KMS-11 (cell line): ENCODE data around the gene FSTL5.

Experiments used
- H2AFZ ChIP-seq: fragments of 200-600 bp; sonication (generic); 2 replicates; pipeline ENCODE4 v1.6.1; 2016; ENCODE audit warnings: antibody characterized with exemption, mixed run types, low read depth
- H3K27ac ChIP-seq: fragments of 200-600 bp; sonication (generic); 2 replicates; pipeline ENCODE4 v1.6.1; 2016; ENCODE audit warnings: mild to moderate bottlenecking, mixed run types
- H3K27me3 ChIP-seq: fragments of 200-600 bp; sonication (generic); 2 replicates; pipeline ENCODE4 v1.6.1; 2017; ENCODE audit warnings: mild to moderate bottlenecking, low read depth, mixed run types, moderate library complexity; ENCODE audit not compliant: insufficient read depth
- H3K36me3 ChIP-seq: fragments of 200-600 bp; sonication (generic); 2 replicates; pipeline ENCODE4 v1.6.1; 2017; ENCODE audit warnings: mild to moderate bottlenecking, mixed run types; ENCODE audit not compliant: insufficient read depth
- H3K4me1 ChIP-seq: fragments of 200-600 bp; sonication (generic); 2 replicates; pipeline ENCODE4 v1.6.1; 2016; ENCODE audit warnings: mild to moderate bottlenecking, low read depth, mixed run types; ENCODE audit not compliant: poor library complexity, severe bottlenecking
- H3K4me2 ChIP-seq: fragments of 200-600 bp; sonication (generic); 2 replicates; pipeline ENCODE4 v1.7.0; 2016; ENCODE audit warnings: mild to moderate bottlenecking, mixed run types
- H3K4me3 ChIP-seq: fragments of 200-600 bp; sonication (generic); IDR thresholded peaks from 2 replicates; pipeline ENCODE4 v1.6.1; 2017; ENCODE audit warnings: low read depth, low read length, mixed read lengths; ENCODE audit not compliant: insufficient read depth
- H3K79me2 ChIP-seq: fragments of 200-600 bp; sonication (generic); 2 replicates; pipeline ENCODE4 v1.6.1; 2016; ENCODE audit warnings: low read depth, mixed run types; ENCODE audit not compliant: insufficient read depth
- H3K9ac ChIP-seq: fragments of 200-600 bp; sonication (generic); 2 replicates; pipeline ENCODE4 v1.6.1; 2016; ENCODE audit warnings: mild to moderate bottlenecking, mixed run types
- H4K20me1 ChIP-seq: fragments of 200-600 bp; sonication (generic); 2 replicates; pipeline ENCODE4 v1.6.1; 2016; ENCODE audit warnings: mild to moderate bottlenecking, mixed run types; ENCODE audit not compliant: insufficient read depth
- CTCF ChIP-seq: fragments of 200-600 bp; sonication (generic); conservative IDR thresholded peaks from 2 replicates; pipeline ENCODE4 v1.6.1; 2017; ENCODE audit warnings: low read depth, mild to moderate bottlenecking, antibody characterized with exemption, low read length, moderate library complexity, mixed read lengths

Gene FSTL5

GRCh38 chr4:162164906-162165510 is 1.2 kb upstream of the FSTL5 start:
- Histone ChIP-seq H4K20me1 (no peaks in the 10 kb centered on the region), H3K4me2 (peak overlapping the region; percentile 74), H3K79me2 (no peaks in the 10 kb centered on the region), H2AFZ (peak overlapping the region; percentile 86; the same call in 1 of the 2 replicates), H3K9ac (no peak overlapping the region), H3K4me3 (no peak overlapping the region), H3K27me3 (no peaks in the 10 kb centered on the region), H3K36me3 (no peaks in the 10 kb centered on the region; the same call in 1 of the 2 replicates), H3K27ac (no peak overlapping the region), H3K4me1 (peaks cover 6% of the 10 kb centered on the region)
- no peak for TF ChIP-seq CTCF

GRCh38 chr4:162162672-162163071 is 1.1 kb downstream of the FSTL5 start:
- Histone ChIP-seq H3K4me1 (peaks cover 6% of the 10 kb centered on the region), H4K20me1 (no peaks in the 10 kb centered on the region), H3K9ac (no peak overlapping the region), H3K4me3 (no peak overlapping the region), H3K27me3 (no peaks in the 10 kb centered on the region), H3K4me2 (no peak overlapping the region), H3K36me3 (no peaks in the 10 kb centered on the region; the same call in 1 of the 2 replicates), H2AFZ (no peak overlapping the region), H3K79me2 (no peaks in the 10 kb centered on the region), H3K27ac (no peak overlapping the region)
- TF ChIP-seq CTCF = no peak

GRCh38 chr4:162157241-162157640 is 6.6 kb downstream of the FSTL5 start:
- no peaks in the 10 kb centered on the region for H3K36me3 ChIP-seq
- H3K27me3 ChIP-seq = no peaks in the 10 kb centered on the region
- H3K4me1 ChIP-seq = no peaks in the 10 kb centered on the region
- no peak overlapping the region for H3K4me3 ChIP-seq
- no peak overlapping the region for H3K9ac ChIP-seq
- no peak for TF ChIP-seq CTCF
- H2AFZ ChIP-seq = no peak overlapping the region
- H3K4me2 ChIP-seq = no peak overlapping the region
- no peaks in the 10 kb centered on the region for H4K20me1 ChIP-seq
- H3K27ac ChIP-seq = no peak overlapping the region
- no peaks in the 10 kb centered on the region for H3K79me2 ChIP-seq

- H2AFZ ChIP-seq = no peak overlapping the region
Measured at GRCh38 chr4:162154862-162155540, 8.8 kb downstream of the FSTL5 start.

More at GRCh38 chr4:162154862-162155540, 8.8 kb downstream of the FSTL5 start:
- TF ChIP-seq CTCF = no peak
- Histone ChIP-seq H3K79me2 (no peaks in the 10 kb centered on the region), H3K4me3 (no peak overlapping the region), H3K9ac (no peak overlapping the region), H3K27me3 (no peaks in the 10 kb centered on the region), H3K36me3 (no peaks in the 10 kb centered on the region), H3K4me1 (no peaks in the 10 kb centered on the region), H3K4me2 (no peak overlapping the region), H3K27ac (no peak overlapping the region), H4K20me1 (no peaks in the 10 kb centered on the region)
